ENCODE measurements around the gene CNKSR3. TPM values are rescaled to one million over a fixed set of nuclear protein-coding genes. Genes with fewer than 3 reads are reported as not detected.

Gene CNKSR3
- total RNA-seq, 1 donor from 2014 or later: 9.9 TPM

DNA sequence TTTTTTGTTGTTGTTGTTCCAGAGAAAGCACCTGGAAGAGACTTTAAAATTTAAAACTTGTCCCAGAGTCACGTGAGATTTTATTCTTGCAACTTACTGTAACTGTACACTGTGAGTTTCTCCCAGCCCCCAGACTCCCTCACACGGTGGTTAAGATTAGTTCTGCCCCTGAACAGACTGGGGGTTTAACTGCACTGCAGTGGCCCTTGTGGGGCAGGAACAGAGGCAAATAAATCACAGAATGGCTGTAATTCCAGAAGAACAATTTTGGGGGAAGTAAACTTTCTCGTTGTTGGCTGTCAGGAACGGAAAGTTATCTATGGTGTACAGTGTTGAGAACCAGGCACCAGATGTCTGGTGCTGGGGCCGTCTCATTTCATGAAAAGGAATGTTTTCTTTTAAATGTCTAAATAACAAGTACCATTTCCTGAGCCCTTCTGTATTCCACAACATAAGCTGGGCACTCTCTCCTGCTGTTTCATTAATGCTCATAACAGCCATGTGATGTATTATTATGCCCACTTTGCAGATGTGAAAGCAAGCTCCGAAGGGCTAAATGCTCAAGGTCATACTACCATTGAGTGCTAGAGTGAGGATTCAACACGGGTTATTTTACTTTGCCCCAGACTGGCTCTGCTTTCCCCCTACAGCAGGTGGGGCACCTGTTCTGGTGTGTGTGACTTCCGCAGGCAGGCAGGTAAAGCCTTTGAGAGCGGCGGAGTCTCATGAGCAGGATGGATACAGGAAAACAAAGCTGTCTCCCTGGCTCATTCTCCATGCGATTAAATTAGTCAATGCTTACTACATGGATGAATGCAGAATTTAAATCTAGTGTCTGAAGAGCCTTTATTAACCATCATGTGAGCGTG is 30.5 kb downstream of the CNKSR3 start:
- DNase-seq (ENCODE audit: low spot score): no peak

DNA sequence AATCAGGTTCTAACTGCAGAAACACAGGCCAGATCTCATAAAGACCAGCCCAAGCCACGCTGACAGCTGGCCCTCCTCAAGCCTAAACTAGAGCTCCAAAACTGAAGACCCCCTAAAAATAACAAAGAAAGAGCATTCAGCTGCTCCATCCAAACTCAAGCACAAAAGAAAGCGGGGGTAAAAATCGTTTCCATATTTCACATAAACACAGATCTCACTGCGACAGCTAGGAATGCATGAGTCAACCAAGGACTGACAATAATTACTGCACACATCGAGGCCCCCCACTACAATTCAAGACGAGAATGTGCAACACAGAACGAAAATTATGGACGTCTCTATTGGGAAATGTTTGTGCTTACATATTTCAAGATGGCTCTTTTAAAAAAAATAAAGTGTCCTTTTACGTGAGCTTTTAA is 31.1 kb downstream of the CNKSR3 start:
- no peak for DNase-seq (ENCODE audit: low spot score)

- no peak for DNase-seq (ENCODE audit: low spot score)
Observed at GRCh38 chr6:154478701-154479060, 31.8 kb downstream of the CNKSR3 start.

DNA sequence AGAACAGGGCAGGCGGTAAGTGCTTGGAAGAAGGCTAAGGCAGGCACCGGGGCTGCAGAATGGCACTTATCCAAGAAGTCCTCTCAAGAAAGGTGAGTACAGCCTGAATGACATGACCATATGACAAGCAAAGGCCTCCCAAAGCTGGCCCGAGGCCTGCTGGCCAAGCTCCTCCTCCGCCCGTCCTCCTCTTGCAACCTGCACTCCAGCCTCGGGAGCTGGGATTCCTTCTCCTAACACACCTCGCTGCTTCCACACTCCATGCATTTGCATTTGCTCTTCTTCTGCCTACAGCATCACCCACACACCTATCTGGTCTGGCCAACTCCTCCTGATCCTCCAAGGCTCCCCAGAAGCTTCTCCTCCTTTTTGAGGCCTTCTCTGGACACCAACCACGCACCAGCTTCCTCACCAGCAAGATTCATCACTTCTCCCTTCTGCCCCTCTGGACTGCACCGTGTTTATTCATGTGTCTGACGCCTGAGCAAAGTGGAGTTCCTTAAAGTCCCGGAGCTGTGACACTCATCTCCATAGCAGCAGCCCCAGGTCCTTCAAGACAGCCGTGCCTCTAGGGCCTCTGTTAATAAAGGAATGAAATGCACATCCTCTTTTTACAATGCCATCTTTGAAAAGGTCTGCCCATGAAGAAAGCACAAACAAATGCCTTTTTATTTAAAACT is 32.3 kb downstream of the CNKSR3 start:
- DNase-seq (ENCODE audit: low spot score): no peak

- no peak for DNase-seq (ENCODE audit: low spot score)
Observed at GRCh38 chr6:154476494-154476893, 34.0 kb downstream of the CNKSR3 start.

DNA sequence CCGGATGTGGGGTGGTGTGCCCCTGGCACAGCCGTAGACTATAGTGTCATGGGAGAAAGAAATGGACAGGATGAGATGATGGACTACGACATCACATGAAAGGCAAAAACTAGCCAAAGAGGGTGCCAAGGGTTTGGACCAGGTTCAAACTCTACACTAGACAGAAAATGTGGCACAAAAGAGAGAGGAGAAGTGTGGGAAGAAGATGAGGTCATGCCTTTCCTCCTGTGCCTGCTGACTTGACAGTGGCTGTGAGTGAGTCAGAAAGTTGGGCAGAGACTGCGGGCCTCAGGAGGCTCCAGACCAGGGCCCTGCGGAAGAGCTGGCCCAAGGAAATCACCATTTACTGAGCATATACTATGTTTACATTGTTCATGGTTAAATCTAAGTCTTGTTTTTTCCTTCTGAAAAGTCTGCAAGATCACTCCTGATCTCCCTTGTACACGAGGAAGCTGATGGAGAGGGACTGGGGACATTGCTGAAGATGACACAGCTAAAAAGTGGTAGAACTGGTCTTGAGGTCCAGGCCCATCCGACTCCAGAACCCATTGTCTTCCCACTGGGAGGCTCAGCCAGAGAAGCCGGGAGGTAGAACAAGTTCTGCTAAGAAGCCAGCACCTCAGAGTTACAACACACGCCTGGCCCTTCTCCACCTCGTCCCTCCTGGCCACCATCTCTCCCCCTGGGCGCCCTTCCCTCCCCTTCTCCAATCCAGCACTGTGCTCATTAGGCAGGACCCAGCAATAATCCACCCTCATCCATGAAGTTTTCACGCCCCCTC is 35.6 kb downstream of the CNKSR3 start:
- no peak for DNase-seq (ENCODE audit: low spot score)

DNA sequence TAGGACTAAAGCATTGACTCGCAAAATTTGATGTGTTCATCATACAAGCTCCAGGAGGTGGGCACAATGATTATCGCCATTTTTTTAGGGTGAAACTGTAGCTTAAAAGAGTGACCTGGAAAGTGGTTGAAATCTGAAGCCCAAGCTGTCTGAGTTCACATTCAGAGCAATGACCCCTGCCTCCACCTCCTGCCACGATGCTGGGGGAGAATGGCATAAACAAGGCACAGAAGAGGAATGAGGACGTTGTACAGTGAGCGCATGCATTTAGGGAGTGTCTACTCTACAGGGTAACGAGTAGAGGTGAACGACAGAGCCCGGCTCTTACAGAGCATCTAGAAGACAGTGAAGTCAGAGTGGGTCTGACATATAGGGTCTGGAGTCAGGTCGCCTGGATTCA is 37.2 kb downstream of the CNKSR3 start:
- no peak for DNase-seq (ENCODE audit: low spot score)

DNA sequence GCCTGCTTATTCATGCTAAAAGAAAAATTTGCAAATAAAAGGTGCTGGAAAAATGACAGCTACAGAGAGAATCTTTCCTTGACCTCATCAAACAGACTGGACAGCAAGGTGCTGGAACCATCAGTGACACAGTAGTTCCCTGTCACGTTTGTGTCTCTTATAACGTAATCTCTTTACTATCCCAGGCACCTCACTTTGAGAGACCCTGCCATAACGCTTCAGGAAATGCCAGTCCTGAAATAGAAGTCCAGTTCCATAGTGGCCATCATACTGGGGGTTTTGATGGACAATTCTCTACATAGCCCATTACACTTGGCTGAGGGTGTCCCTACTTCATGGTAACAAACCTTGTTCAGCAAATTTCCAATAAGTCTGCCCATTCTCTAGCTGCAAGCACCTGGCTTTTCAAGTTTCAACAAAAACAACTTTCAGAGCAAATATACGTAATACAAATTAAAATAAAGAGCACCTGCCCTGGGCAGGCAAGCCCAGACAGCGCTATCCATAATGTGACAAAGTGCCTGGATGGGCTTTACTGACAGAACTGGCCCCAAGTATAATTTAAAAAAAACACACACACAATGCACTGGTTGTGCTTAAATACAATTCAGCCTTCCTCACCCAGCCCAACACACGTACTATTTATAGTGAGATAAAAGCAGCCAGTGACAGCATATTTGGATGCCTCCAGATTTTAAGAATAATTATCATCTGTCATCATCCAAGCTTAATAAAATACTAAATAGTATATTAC is 38.7 kb downstream of the CNKSR3 start:
- DNase-seq (ENCODE audit: low spot score): no peak

DNA sequence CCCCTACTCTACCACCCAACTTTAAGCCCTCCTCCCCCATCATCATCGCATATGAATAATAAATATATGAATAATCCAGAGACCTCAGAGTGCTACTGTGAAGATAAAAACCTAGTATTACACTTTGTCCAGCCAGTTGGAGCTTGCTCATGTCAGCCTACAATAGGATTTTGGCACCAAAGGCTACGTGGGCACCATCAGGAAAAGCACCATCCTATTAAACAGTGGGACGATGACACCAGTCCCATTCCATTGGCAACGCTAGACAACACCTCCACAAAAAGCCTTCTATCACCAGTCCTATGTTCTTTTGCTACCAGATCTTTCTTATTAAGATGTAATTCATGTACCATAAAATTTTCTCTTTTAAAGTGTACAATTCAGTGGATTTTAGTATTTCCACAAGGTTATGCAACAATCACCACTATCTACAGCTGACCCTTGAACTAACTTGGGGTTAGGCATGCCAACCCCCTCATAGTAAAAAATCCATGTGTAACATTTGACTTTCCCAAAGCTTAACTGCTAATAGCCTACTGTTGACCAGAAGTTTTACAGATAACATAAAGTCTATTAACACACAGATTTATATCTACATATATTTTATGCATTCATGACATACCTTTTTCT is 41.1 kb downstream of the CNKSR3 start:
- DNase-seq (ENCODE audit: low spot score): no peak

DNA sequence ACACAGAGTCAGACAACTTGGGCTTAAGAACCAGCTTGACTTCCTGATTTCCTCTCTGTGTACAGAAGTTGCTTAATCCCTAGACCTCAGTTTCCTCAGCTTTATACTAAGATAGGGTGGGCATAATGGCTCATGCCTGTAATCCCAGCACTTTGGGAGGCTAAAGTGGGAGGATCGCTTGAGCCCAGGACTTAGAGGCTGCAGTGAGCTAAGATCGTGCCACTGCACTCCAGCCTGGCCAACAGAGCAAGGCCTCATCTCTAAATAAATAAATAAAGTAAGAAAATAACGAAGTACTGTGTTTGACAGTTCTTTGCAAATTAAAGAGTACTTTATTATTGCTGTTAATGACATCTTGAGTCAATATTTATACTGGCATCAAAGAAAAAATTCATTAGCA is 41.7 kb downstream of the CNKSR3 start:
- no peak for DNase-seq (ENCODE audit: low spot score)

DNA sequence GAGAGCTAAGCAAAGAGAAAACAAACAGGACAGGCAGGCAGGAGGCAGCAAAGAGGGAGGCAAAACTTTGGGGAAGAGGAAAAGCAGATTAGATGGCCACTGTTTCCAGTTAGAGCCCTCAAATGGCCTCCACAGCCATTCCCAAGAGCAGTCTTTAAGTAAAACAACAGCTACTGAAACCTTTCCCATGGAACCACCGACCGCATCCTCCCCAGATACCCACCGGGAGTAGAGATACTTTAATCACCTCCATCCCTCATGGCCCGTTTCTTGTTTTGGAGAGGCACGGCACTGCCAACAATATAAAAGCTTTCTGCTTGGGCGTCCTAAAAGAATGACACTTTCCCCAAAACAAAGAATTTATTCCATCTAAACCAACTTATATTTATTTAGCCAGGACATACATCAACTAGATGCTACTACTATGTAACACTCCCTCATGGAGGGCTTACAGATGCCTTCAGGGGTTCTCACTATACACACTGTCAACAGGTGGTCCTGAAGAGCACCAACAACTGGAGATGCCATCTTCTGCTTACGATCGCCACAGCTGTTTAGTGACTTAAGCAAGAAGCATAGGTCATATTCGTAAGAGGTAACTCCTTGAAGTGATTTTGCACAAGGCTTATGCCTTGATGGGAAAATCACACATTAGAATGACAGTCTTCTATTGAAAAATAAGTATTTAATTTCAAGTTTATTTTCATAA is 43.4 kb downstream of the CNKSR3 start:
- no peak for DNase-seq (ENCODE audit: low spot score)

GRCh38 chr6:154466139-154466538 is 44.3 kb downstream of the CNKSR3 start:
- no peak for DNase-seq (ENCODE audit: low spot score)

GRCh38 chr6:154463573-154464419 is 46.7 kb downstream of the CNKSR3 start:
- no peak for DNase-seq (ENCODE audit: low spot score)

DNA sequence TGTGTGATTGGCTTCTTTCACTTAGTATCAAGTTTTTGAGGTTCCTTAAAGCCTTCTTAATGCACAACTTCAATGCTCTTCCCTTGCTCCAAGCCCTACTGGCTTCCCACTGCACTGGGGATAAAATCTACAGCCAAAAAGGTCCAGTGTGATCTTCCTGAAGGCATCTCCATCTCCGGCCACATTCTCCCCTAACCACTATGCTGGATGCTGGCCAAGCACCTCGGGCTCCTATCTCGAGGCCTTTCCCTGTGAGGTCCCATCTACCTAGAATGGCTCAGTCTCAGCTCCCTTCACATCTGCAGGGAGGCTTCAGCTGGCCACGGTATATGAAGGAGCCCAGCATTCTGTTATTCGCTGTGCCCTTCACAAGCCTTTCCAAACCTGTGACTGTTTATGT is 48.1 kb downstream of the CNKSR3 start:
- no peak for DNase-seq (ENCODE audit: low spot score)

- no peak for DNase-seq (ENCODE audit: low spot score)
Observed at GRCh38 chr6:154461348-154461747, 49.1 kb downstream of the CNKSR3 start.

- DNase-seq (ENCODE audit: low spot score): no peak
Observed at GRCh38 chr6:154460306-154461071, 50.0 kb downstream of the CNKSR3 start.

- DNase-seq (ENCODE audit: low spot score): no peak
Observed at GRCh38 chr6:154459513-154459912, 51.0 kb downstream of the CNKSR3 start.
